Liver (tissue), 9 donors: ENCODE data around the gene ZKSCAN3. TPM values are rescaled to one million over a fixed set of nuclear protein-coding genes. Genes with fewer than 3 reads are reported as not detected.

Source experiments
- DNase-seq: peaks from one replicate; pipeline ENCODE4 v3.0.0-alpha.2; 2017; ENCODE audit warnings: low spot score
- H3K27ac ChIP-seq, 2 donors: one replicate each; pipeline ENCODE4 v1.7.0; 2013; ENCODE audit warnings: inconsistent platforms in 2 of 2, low read length in 2 of 2, control low read depth in 1 of 2, low read depth in 1 of 2, mild to moderate bottlenecking in 1 of 2
- H3K27me3 ChIP-seq, 4 donors: one replicate each; pipeline versions ENCODE4 v1.6.1 to v1.7.0; 2013; ENCODE audit warnings: low read length in 3 of 4, inconsistent platforms in 1 of 4, mild to moderate bottlenecking in 1 of 4, moderate library complexity in 1 of 4; ENCODE audit not compliant: control insufficient read depth in 4 of 4, insufficient read depth in 4 of 4
- H3K36me3 ChIP-seq, 4 donors: one replicate each; pipeline versions ENCODE4 v1.6.1 to v1.7.0; 2013; ENCODE audit warnings: low read length in 3 of 4, mild to moderate bottlenecking in 3 of 4, low read depth in 1 of 4, moderate library complexity in 1 of 4; ENCODE audit not compliant: control insufficient read depth in 4 of 4, insufficient read depth in 3 of 4
- H3K4me1 ChIP-seq, 4 donors: one replicate each; pipeline versions ENCODE4 v1.6.1 to v1.7.0; 2013; ENCODE audit warnings: low read length in 3 of 4, mild to moderate bottlenecking in 3 of 4, moderate library complexity in 1 of 4; ENCODE audit not compliant: control insufficient read depth in 4 of 4, insufficient read depth in 4 of 4
- H3K4me3 ChIP-seq, 3 donors: one replicate each; pipeline versions ENCODE4 v1.6.1 to v1.7.0; 2013; ENCODE audit warnings: low read length in 3 of 3, control low read depth in 1 of 3, low read depth in 1 of 3, mild to moderate bottlenecking in 1 of 3
- H3K9ac ChIP-seq, 2 donors: one replicate each; pipeline ENCODE4 v1.7.0; 2013; ENCODE audit warnings: low read length in 2 of 2, mild to moderate bottlenecking in 2 of 2, moderate library complexity in 2 of 2, control low read depth in 1 of 2, low read depth in 1 of 2
- H3K9me3 ChIP-seq, 4 donors: one replicate each; pipeline versions ENCODE4 v1.6.1 to v1.7.0; 2013; ENCODE audit warnings: low read length in 3 of 4; ENCODE audit not compliant: control insufficient read depth in 4 of 4
- ATF3 ChIP-seq: IDR thresholded peaks from 2 replicates; pipeline ENCODE4 v1.6.1; 2016; ENCODE audit warnings: antibody characterized with exemption
- CTCF ChIP-seq: fragments of 150-350 bp; IDR thresholded peaks from 2 replicates; pipeline ENCODE4 v1.5.1; 2017; ENCODE audit warnings: improper control_type of control experiment, low read depth, low read length; ENCODE audit not compliant: missing input control
- FOXA1 ChIP-seq: IDR thresholded peaks from 2 replicates; pipeline ENCODE4 v1.6.1; 2016; ENCODE audit warnings: antibody characterized with exemption
- FOXA2 ChIP-seq: IDR thresholded peaks from 2 replicates; pipeline ENCODE4 v1.6.1; 2016; ENCODE audit warnings: antibody characterized with exemption
- GABPA ChIP-seq, 2 donors: IDR thresholded peaks in 1 of 2; conservative IDR thresholded peaks in 1 of 2; 2 replicates each; pipeline ENCODE4 v1.6.1; 2016; ENCODE audit warnings: antibody characterized with exemption in 2 of 2, mild to moderate bottlenecking in 1 of 2, moderate library complexity in 1 of 2
- HNF4A ChIP-seq, 2 donors: conservative IDR thresholded peaks; 2 replicates each; pipeline ENCODE4 v1.6.1; 2016; ENCODE audit warnings: antibody characterized with exemption in 2 of 2, mild to moderate bottlenecking in 2 of 2
- HNF4G ChIP-seq: IDR thresholded peaks from 2 replicates; pipeline ENCODE4 v1.6.1; 2016; ENCODE audit warnings: antibody characterized with exemption
- NR2F2 ChIP-seq: IDR thresholded peaks from 2 replicates; pipeline ENCODE4 v1.6.1; 2016; ENCODE audit warnings: antibody characterized with exemption
- RAD21 ChIP-seq, 2 donors: IDR thresholded peaks; 2 replicates each; pipeline ENCODE4 v1.6.1; 2016; ENCODE audit warnings: antibody characterized with exemption in 2 of 2, mild to moderate bottlenecking in 2 of 2
- RXRA ChIP-seq, 2 donors: IDR thresholded peaks; 2 replicates each; pipeline ENCODE4 v1.6.1; 2017 to 2018; ENCODE audit warnings: antibody characterized with exemption in 2 of 2, mild to moderate bottlenecking in 1 of 2
- SP1 ChIP-seq: IDR thresholded peaks from 2 replicates; pipeline ENCODE4 v1.6.1; 2018; ENCODE audit warnings: antibody characterized with exemption, mild to moderate bottlenecking
- TAF1 ChIP-seq: conservative IDR thresholded peaks from 2 replicates; pipeline ENCODE4 v1.6.1; 2016; ENCODE audit warnings: antibody characterized with exemption, mild to moderate bottlenecking
- YY1 ChIP-seq: IDR thresholded peaks from 2 replicates; pipeline ENCODE4 v1.6.1; 2016; ENCODE audit warnings: antibody characterized with exemption, mild to moderate bottlenecking
- WGBS: extraction: QIAGEN DNeasy Blood & Tissue Kit; methylation state at CpG from one replicate; pipeline ENCODE4 v1.1.7; 2013; 5-methylcytosine and 5-hydroxymethylcytosine counted together
- polyA plus RNA-seq, 2 donors: library from polyadenylated mRNA; stranded (reverse) in 1 of 2; unstranded in 1 of 2; fragments of 200-250 nt in 1 of 2; fragments of >200 nt in 1 of 2; fragmentation: Nextera tagmentation in 1 of 2; extraction: Ambion mirVana in 1 of 2; gene quantifications; one replicate each; pipeline versions ENCODE4 v1.2.1 to v1.2.3, GENCODE V29; 2013 to 2015
- total RNA-seq, 2 donors: library from RNA; depleted of rRNA; stranded (reverse); fragments of >200 nt; gene quantifications; one replicate each; pipeline ENCODE4 v1.2.3, GENCODE V29; 2014
- TF ChIP-seq, protein P1 (sequence below): IDR thresholded peaks from 2 replicates; pipeline ENCODE4 v1.6.1; 2016; ENCODE audit warnings: antibody characterized with exemption, mild to moderate bottlenecking
- TF ChIP-seq, protein P2 (sequence below): IDR thresholded peaks from 2 replicates; pipeline ENCODE4 v1.6.1; 2016; ENCODE audit warnings: antibody characterized with exemption
- TF ChIP-seq, protein P3 (sequence below): IDR thresholded peaks from 2 replicates; pipeline ENCODE4 v1.6.1; 2016; ENCODE audit warnings: antibody characterized with exemption
- donor health status: healthy.
- donor health status: healthy.
- donor health status: healthy.
- donor health status: healthy.
- donor health status: healthy.

Gene ZKSCAN3
- total and polyA plus RNA-seq, 4 donors: 0.93 to 8.8 (median 1.9) TPM

GRCh38 chr6:28384143-28384533 is 34.4 kb downstream of the ZKSCAN3 start:
- no peak overlapping the region for H3K9ac ChIP-seq
- TF ChIP-seq YY1: no peak
- TF ChIP-seq ATF3: no peak
- no peak for TF ChIP-seq SP1
- TF ChIP-seq TAF1: no peak
- no peak for TF ChIP-seq RXRA (IDR thresholded peaks at IDR 0.05)
- no peak for TF ChIP-seq CTCF
- TF ChIP-seq, protein P1, sequence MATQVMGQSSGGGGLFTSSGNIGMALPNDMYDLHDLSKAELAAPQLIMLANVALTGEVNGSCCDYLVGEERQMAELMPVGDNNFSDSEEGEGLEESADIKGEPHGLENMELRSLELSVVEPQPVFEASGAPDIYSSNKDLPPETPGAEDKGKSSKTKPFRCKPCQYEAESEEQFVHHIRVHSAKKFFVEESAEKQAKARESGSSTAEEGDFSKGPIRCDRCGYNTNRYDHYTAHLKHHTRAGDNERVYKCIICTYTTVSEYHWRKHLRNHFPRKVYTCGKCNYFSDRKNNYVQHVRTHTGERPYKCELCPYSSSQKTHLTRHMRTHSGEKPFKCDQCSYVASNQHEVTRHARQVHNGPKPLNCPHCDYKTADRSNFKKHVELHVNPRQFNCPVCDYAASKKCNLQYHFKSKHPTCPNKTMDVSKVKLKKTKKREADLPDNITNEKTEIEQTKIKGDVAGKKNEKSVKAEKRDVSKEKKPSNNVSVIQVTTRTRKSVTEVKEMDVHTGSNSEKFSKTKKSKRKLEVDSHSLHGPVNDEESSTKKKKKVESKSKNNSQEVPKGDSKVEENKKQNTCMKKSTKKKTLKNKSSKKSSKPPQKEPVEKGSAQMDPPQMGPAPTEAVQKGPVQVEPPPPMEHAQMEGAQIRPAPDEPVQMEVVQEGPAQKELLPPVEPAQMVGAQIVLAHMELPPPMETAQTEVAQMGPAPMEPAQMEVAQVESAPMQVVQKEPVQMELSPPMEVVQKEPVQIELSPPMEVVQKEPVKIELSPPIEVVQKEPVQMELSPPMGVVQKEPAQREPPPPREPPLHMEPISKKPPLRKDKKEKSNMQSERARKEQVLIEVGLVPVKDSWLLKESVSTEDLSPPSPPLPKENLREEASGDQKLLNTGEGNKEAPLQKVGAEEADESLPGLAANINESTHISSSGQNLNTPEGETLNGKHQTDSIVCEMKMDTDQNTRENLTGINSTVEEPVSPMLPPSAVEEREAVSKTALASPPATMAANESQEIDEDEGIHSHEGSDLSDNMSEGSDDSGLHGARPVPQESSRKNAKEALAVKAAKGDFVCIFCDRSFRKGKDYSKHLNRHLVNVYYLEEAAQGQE: no peak
- TF ChIP-seq GABPA (IDR thresholded peaks at IDR 0.05 in 1 of 2, conservative IDR thresholded peaks at IDR 0.05 in 1 of 2): no peak
- TF ChIP-seq HNF4A (conservative IDR thresholded peaks at IDR 0.05): no peak
- no peak for TF ChIP-seq RAD21 (IDR thresholded peaks at IDR 0.05)
- no peak for TF ChIP-seq FOXA2
- no peak for TF ChIP-seq FOXA1
- TF ChIP-seq, protein P2, sequence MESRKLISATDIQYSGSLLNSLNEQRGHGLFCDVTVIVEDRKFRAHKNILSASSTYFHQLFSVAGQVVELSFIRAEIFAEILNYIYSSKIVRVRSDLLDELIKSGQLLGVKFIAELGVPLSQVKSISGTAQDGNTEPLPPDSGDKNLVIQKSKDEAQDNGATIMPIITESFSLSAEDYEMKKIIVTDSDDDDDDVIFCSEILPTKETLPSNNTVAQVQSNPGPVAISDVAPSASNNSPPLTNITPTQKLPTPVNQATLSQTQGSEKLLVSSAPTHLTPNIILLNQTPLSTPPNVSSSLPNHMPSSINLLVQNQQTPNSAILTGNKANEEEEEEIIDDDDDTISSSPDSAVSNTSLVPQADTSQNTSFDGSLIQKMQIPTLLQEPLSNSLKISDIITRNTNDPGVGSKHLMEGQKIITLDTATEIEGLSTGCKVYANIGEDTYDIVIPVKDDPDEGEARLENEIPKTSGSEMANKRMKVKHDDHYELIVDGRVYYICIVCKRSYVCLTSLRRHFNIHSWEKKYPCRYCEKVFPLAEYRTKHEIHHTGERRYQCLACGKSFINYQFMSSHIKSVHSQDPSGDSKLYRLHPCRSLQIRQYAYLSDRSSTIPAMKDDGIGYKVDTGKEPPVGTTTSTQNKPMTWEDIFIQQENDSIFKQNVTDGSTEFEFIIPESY: no peak
- TF ChIP-seq, protein P3, sequence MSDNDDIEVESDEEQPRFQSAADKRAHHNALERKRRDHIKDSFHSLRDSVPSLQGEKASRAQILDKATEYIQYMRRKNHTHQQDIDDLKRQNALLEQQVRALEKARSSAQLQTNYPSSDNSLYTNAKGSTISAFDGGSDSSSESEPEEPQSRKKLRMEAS: no peak
- no peak for TF ChIP-seq NR2F2
- DNase-seq: no peak
- no peaks in the 10 kb centered on the region for H3K9me3 ChIP-seq
- H3K36me3 ChIP-seq: peaks cover 0 to 29% (median 9%) of the 10 kb centered on the region in 4 donors
- H3K4me1 ChIP-seq: peaks cover 0 to 15% (median 7%) of the 10 kb centered on the region in 4 donors
- no peaks in the 10 kb centered on the region for H3K27me3 ChIP-seq
- no peak overlapping the region for H3K27ac ChIP-seq
- H3K4me3 ChIP-seq: no peak overlapping the region
- WGBS: 76% methylated on average over 2 of the region's 2 CpGs

DNA sequence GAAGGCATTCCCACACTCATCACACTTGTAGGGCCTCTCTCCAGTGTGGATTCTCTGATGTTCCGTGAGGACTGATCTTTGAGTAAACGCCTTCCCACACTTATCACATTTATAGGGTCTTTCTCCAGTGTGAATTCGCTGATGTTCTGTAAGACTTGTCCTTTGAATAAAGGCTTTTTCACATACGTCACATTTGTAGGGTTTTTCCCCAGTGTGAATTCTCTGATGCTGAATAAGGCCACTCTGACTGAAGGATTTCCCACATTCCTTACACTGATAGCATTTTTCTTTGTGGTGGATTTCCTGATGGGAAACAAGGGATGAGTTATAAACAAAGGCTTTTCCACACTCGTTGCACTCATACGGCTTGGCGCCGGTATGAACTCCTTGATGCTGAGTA is 40.9 kb downstream of the ZKSCAN3 start:
- Histone ChIP-seq H3K27ac (no peak overlapping the region), H3K27me3 (no peaks in the 10 kb centered on the region), H3K36me3 (peaks cover 5 to 39% (median 28%) of the 10 kb centered on the region in 4 donors), H3K4me3 (no peak overlapping the region), H3K9me3 (no peaks in the 10 kb centered on the region), H3K9ac (no peak overlapping the region), H3K4me1 (no peaks in the 10 kb centered on the region)
- WGBS: 96% methylated on average over 8 of the region's 8 CpGs
- DNase-seq: no peak
- TF ChIP-seq, protein P2: no peak
- TF ChIP-seq CTCF: no peak
- no peak for TF ChIP-seq HNF4G
- TF ChIP-seq GABPA (IDR thresholded peaks at IDR 0.05 in 1 of 2, conservative IDR thresholded peaks at IDR 0.05 in 1 of 2): no peak
- no peak for TF ChIP-seq HNF4A (conservative IDR thresholded peaks at IDR 0.05)
- no peak for TF ChIP-seq RAD21 (IDR thresholded peaks at IDR 0.05)
- TF ChIP-seq SP1: no peak
- TF ChIP-seq NR2F2: no peak
- no peak for TF ChIP-seq RXRA (IDR thresholded peaks at IDR 0.05)
